A549 (cell line): ENCODE results near the gene SOX4. TPM values are rescaled to one million over a fixed set of nuclear protein-coding genes. Genes with fewer than 3 reads are reported as not detected.
A peak's percentile ranks its signal among the peaks of the same experiment; 100 is the strongest.

Experiments
- ATAC-seq, 2 experiments: fragments of 200-7000 bp in 1 of 2; fragments of >200 bp in 1 of 2; cut with Nextera tagmentation in 1 of 2; cut with Tn5 transposase in 1 of 2; 3 replicates each; pipeline versions ENCODE4 v1.8.0 to v1.9.1; 2018 to 2020; ENCODE audit warnings: mild to moderate bottlenecking in 1 of 2, moderate library complexity in 1 of 2
- CTCF ChIA-PET: fragments of 300-600 bp; sonication (Branson Sonifier 250); formaldehyde crosslinking; extraction: SDS; loops from one replicate; lab custom pipeline; 2021; ENCODE audit warnings: antibody characterized with exemption, inconsistent platforms; lab: Yijun Ruan, JAX
- POLR2A ChIA-PET: fragments of 350-600 bp; formaldehyde crosslinking; extraction: SDS; loops from one replicate; lab custom pipeline; 2021; ENCODE audit warnings: antibody characterized with exemption, inconsistent platforms; lab: Yijun Ruan, JAX
- DNase-seq, 2 experiments: peaks; one replicate each; pipeline versions ENCODE4 v3.0.0 to v3.0.0-alpha.2; 2011 to 2016; ENCODE audit warnings: low read depth in 1 of 2, low spot score in 1 of 2
- FAIRE-seq: peaks from 2 replicates; lab custom pipeline; 2011; peaks lifted over from hg19 to GRCh38; lab: Jason Lieb, UNC
- H3K27ac ChIP-seq, 2 experiments: fragments of >200 bp; sonication (Bioruptor Twin); formaldehyde crosslinking; 3 replicates each; pipeline ENCODE4 v1.5.1; 2016 to 2017
- H3K4me1 ChIP-seq: fragments of >200 bp; sonication (Bioruptor Twin); formaldehyde crosslinking; 3 replicates; pipeline ENCODE4 v1.6.1; 2016
- H3K4me2 ChIP-seq: fragments of >200 bp; sonication (Bioruptor Twin); formaldehyde crosslinking; 3 replicates; pipeline ENCODE4 v1.6.1; 2016
- H3K4me3 ChIP-seq: fragments of >200 bp; sonication (Bioruptor Twin); formaldehyde crosslinking; 3 replicates; pipeline ENCODE4 v1.5.1; 2016
- H3K9me3 ChIP-seq: fragments of >200 bp; sonication (Bioruptor Twin); formaldehyde crosslinking; 3 replicates; pipeline ENCODE4 v1.6.1; 2016
- CBX8 ChIP-seq: fragments of 200-600 bp; sonication (generic); IDR thresholded peaks from 2 replicates; pipeline ENCODE4 v1.6.1; 2016
- CEBPB ChIP-seq, 2 experiments: fragments of >200 bp in 1 of 2; sonication (Bioruptor Twin) in 1 of 2; formaldehyde crosslinking in 1 of 2; IDR thresholded peaks; 2 replicates each; pipeline ENCODE4 v1.6.1; 2012 to 2016
- CHD4 ChIP-seq: fragments of 200-600 bp; sonication (generic); IDR thresholded peaks from 2 replicates; pipeline ENCODE4 v1.6.1; 2016; ENCODE audit warnings: antibody characterized with exemption, mild to moderate bottlenecking, borderline replicate concordance
- E2F6 ChIP-seq: IDR thresholded peaks from 2 replicates; pipeline ENCODE4 v1.6.1; 2012; ENCODE audit warnings: low read depth, borderline replicate concordance
- EHF ChIP-seq: fragments of 250-450 bp; sonication (Bioruptor Pico); IDR thresholded peaks from 2 replicates; pipeline ENCODE4 v1.5.0; 2020; ENCODE audit warnings: mild to moderate bottlenecking
- EHMT2 ChIP-seq: fragments of 200-600 bp; sonication (generic); IDR thresholded peaks from 2 replicates; pipeline ENCODE4 v1.6.1; 2016; ENCODE audit warnings: antibody characterized with exemption, low read depth, mild to moderate bottlenecking, moderate library complexity
- EP300 ChIP-seq, 2 experiments: fragments of >200 bp; sonication (Bioruptor Twin); formaldehyde crosslinking; IDR thresholded peaks; 2 replicates in 1 of 2; 3 replicates in 1 of 2; pipeline ENCODE4 v1.6.1; 2016 to 2017
- ESRRA ChIP-seq: fragments of 150-350 bp; IDR thresholded peaks from 2 replicates; pipeline ENCODE4 v1.6.1; 2014; ENCODE audit warnings: mild to moderate bottlenecking, low read length, borderline replicate concordance
- FOSB ChIP-seq: fragments of 250-450 bp; sonication (Bioruptor Pico); IDR thresholded peaks from 2 replicates; pipeline ENCODE4 v1.5.0; 2020; ENCODE audit warnings: mild to moderate bottlenecking, moderate library complexity
- GATA3 ChIP-seq: IDR thresholded peaks from 2 replicates; pipeline ENCODE4 v1.6.1; 2012; ENCODE audit warnings: borderline replicate concordance
- HDAC2 ChIP-seq: fragments of 200-600 bp; sonication (generic); IDR thresholded peaks from 2 replicates; pipeline ENCODE4 v1.6.1; 2016
- HES2 ChIP-seq: fragments of >200 bp; sonication (Bioruptor Twin); formaldehyde crosslinking; IDR thresholded peaks from 2 replicates; pipeline ENCODE4 v1.6.1; 2016
- HOXB13 ChIP-seq: fragments of 250-450 bp; sonication (Bioruptor Pico); IDR thresholded peaks from 2 replicates; pipeline ENCODE4 v1.5.0; 2020; ENCODE audit warnings: low read depth, mild to moderate bottlenecking, moderate library complexity
- HOXB5 ChIP-seq: fragments of 250-450 bp; sonication (Bioruptor Pico); IDR thresholded peaks from 2 replicates; pipeline ENCODE4 v1.5.0; 2020; ENCODE audit warnings: mild to moderate bottlenecking, moderate library complexity
- JUN ChIP-seq, 2 experiments: fragments of >200 bp; sonication (Bioruptor Twin); formaldehyde crosslinking; IDR thresholded peaks; 2 replicates in 1 of 2; 3 replicates in 1 of 2; pipeline ENCODE4 v1.6.1; 2016 to 2017
- MAFK ChIP-seq: fragments of 450-650 bp; IDR thresholded peaks from 2 replicates; pipeline ENCODE4 v1.6.1; 2014; ENCODE audit not compliant: partially characterized antibody
- MAZ ChIP-seq: fragments of 150-350 bp; IDR thresholded peaks from 2 replicates; pipeline ENCODE4 v1.6.1; 2014; ENCODE audit warnings: antibody characterized with exemption, low read depth, low read length, borderline replicate concordance
- NR3C1 ChIP-seq: fragments of >200 bp; sonication (Bioruptor Twin); formaldehyde crosslinking; IDR thresholded peaks from 3 replicates; pipeline ENCODE4 v1.6.1; 2017
- PHF8 ChIP-seq: fragments of 200-600 bp; sonication (generic); IDR thresholded peaks from 2 replicates; pipeline ENCODE4 v1.6.1; 2016; ENCODE audit warnings: low read depth, mild to moderate bottlenecking, antibody characterized with exemption, moderate library complexity, borderline replicate concordance
- POLR2A ChIP-seq: IDR thresholded peaks from 2 replicates; pipeline ENCODE4 v1.6.1; 2012; ENCODE audit warnings: mild to moderate bottlenecking, low read length
- RAD21 ChIP-seq, 2 experiments: fragments of >200 bp in 1 of 2; sonication (Bioruptor Twin) in 1 of 2; formaldehyde crosslinking in 1 of 2; IDR thresholded peaks in 1 of 2; conservative IDR thresholded peaks in 1 of 2; 2 replicates in 1 of 2; 3 replicates in 1 of 2; pipeline ENCODE4 v1.6.1; 2012 to 2018; ENCODE audit warnings: inconsistent platforms in 1 of 2
- RCOR1 ChIP-seq: fragments of 150-350 bp; IDR thresholded peaks from 2 replicates; pipeline ENCODE4 v1.6.1; 2014; ENCODE audit warnings: antibody characterized with exemption, low read length, low read depth
- RFX5 ChIP-seq: fragments of 450-650 bp; IDR thresholded peaks from 2 replicates; pipeline ENCODE4 v1.7.1; 2014; ENCODE audit warnings: antibody characterized with exemption, mild to moderate bottlenecking, moderate library complexity
- ZNF302 ChIP-seq: fragments of 250-450 bp; sonication (Bioruptor Pico); IDR thresholded peaks from 2 replicates; pipeline ENCODE4 v1.9.0; 2021; ENCODE audit warnings: inconsistent platforms, mild to moderate bottlenecking, moderate library complexity
- WGBS: methylation state at CpG from one replicate; pipeline ENCODE4 v1.1.6; 2017; ENCODE audit errors: missing lambda C conversion rate; 5-methylcytosine and 5-hydroxymethylcytosine counted together
- polyA plus RNA-seq, 4 experiments: library from polyadenylated mRNA; depleted of rRNA in 3 of 4; stranded (reverse); fragments of >200 nt; fragmentation: RNase III in 1 of 4; extraction: RNeasy Plus Mini Kit Qiagen cat#74134 plus additional on column Dnase treatment in 1 of 4; gene quantifications; 2 replicates in 3 of 4; 3 replicates in 1 of 4; pipeline ENCODE4 v1.2.3, GENCODE V29; 2011 to 2017
- TF ChIP-seq, protein P1 (sequence below): fragments of 450-650 bp; IDR thresholded peaks from 2 replicates; pipeline ENCODE4 v1.6.1; 2014; ENCODE audit warnings: antibody characterized with exemption
- TF ChIP-seq, protein P2 (sequence below): IDR thresholded peaks from 2 replicates; pipeline ENCODE4 v1.6.1; 2012
- TF ChIP-seq, protein P3 (sequence below): fragments of 250-450 bp; sonication (Bioruptor Pico); IDR thresholded peaks from 2 replicates; pipeline ENCODE4 v1.5.0; 2020; ENCODE audit warnings: low read depth, mild to moderate bottlenecking, moderate library complexity

SOX4 gene
- polyA plus RNA-seq, 2 of the 4 experiments (the other 2 are of a cell fraction), result 26.0 to 30.8 TPM

DNA sequence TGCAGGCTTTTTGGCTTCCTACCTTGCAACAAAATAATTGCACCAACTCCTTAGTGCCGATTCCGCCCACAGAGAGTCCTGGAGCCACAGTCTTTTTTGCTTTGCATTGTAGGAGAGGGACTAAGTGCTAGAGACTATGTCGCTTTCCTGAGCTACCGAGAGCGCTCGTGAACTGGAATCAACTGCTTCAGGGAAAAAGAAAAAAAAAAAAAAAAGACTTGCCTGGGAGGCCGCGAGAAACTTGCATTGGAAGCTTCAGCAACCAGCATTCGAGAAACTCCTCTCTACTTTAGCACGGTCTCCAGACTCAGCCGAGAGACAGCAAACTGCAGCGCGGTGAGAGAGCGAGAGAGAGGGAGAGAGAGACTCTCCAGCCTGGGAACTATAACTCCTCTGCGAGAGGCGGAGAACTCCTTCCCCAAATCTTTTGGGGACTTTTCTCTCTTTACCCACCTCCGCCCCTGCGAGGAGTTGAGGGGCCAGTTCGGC, 420 bp downstream of the SOX4 start:
- TF ChIP-seq EHMT2, result no peak
- TF ChIP-seq JUN (IDR thresholded peaks at IDR 0.05), result 0 out of 5 replicates have a peak, but pooled peaks of 1 of the 2 experiments have one; percentile 7
- TF ChIP-seq, protein P1, sequence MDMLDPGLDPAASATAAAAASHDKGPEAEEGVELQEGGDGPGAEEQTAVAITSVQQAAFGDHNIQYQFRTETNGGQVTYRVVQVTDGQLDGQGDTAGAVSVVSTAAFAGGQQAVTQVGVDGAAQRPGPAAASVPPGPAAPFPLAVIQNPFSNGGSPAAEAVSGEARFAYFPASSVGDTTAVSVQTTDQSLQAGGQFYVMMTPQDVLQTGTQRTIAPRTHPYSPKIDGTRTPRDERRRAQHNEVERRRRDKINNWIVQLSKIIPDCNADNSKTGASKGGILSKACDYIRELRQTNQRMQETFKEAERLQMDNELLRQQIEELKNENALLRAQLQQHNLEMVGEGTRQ, result no peak
- TF ChIP-seq HOXB5 (CRISPR knock-in tag), result no peak
- TF ChIP-seq GATA3, result 0 out of 2 replicates have a peak, but pooled peaks have one; percentile 1
- no peak for TF ChIP-seq CBX8
- no peak for TF ChIP-seq CEBPB (IDR thresholded peaks at IDR 0.05)
- 0 out of 5 replicates have a peak, but pooled peaks of 1 of the 2 experiments have one; percentile 12 for TF ChIP-seq RAD21 (conservative IDR thresholded peaks at IDR 0.05 in 1 of 2, IDR thresholded peaks at IDR 0.05 in 1 of 2)
- no peak for TF ChIP-seq HES2
- TF ChIP-seq HDAC2, result peak; percentile 27; the same call in 1 of the 2 replicates
- 1% methylated on average over 16 of the region's 19 CpGs for WGBS
- no peak for FAIRE-seq
- no peaks in the 10 kb centered on the region for H3K9me3 ChIP-seq
- ATAC-seq, result peak; percentile 39 to 55
- CTCF ChIA-PET, result interaction anchor here (0.9 kb wide), 1 partner anchor 719 kb away, joined by 7 read pairs; no protein-coding TSS in a partner anchor
- no peak for DNase-seq
- peak overlapping the region; percentile 86 for H3K4me2 ChIP-seq
- peak overlapping the region; percentile 96 to 97 for H3K27ac ChIP-seq
- peaks cover 21% of the 10 kb centered on the region for H3K4me1 ChIP-seq
- peak overlapping the region; percentile 83 for H3K4me3 ChIP-seq
- POLR2A ChIA-PET, result interaction anchor here (0.6 to 4.1 kb wide), 36 partner anchors 8 to 1853 kb away, joined by 3 to 39 read pairs (median 4); no protein-coding TSS in a partner anchor

DNA sequence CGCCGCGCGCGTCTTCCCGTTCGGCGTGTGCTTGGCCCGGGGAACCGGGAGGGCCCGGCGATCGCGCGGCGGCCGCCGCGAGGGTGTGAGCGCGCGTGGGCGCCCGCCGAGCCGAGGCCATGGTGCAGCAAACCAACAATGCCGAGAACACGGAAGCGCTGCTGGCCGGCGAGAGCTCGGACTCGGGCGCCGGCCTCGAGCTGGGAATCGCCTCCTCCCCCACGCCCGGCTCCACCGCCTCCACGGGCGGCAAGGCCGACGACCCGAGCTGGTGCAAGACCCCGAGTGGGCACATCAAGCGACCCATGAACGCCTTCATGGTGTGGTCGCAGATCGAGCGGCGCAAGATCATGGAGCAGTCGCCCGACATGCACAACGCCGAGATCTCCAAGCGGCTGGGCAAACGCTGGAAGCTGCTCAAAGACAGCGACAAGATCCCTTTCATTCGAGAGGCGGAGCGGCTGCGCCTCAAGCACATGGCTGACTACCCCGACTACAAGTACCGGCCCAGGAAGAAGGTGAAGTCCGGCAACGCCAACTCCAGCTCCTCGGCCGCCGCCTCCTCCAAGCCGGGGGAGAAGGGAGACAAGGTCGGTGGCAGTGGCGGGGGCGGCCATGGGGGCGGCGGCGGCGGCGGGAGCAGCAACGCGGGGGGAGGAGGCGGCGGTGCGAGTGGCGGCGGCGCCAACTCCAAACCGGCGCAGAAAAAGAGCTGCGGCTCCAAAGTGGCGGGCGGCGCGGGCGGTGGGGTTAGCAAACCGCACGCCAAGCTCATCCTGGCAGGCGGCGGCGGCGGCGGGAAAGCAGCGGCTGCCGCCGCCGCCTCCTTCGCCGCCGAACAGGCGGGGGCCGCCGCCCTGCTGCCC, 1.1 kb downstream of the SOX4 start:
- H3K9me3 ChIP-seq, result no peaks in the 10 kb centered on the region
- H3K27ac ChIP-seq, result peak overlapping the region; percentile 96 to 97
- peak overlapping the region; percentile 83 for H3K4me3 ChIP-seq
- no peak for FAIRE-seq
- peak; percentile 17 to 58 for DNase-seq
- ATAC-seq, result peak; percentile 20 to 42
- WGBS, result no CpG with 5 or more reads among the region's 112 CpGs
- H3K4me1 ChIP-seq, result peaks cover 24% of the 10 kb centered on the region
- POLR2A ChIA-PET, result interaction anchor here (0.6 to 4.1 kb wide), 18 partner anchors 137 to 1819 kb away, joined by 3 to 39 read pairs (median 6); no protein-coding TSS in a partner anchor
- CTCF ChIA-PET, result no interaction called here
- H3K4me2 ChIP-seq, result peak overlapping the region; percentile 86
- TF ChIP-seq ZNF302 (no peak), EHF (no peak), CHD4 (no peak), POLR2A (peak; percentile 39; the same call in 1 of the 2 replicates), EP300 (IDR thresholded peaks at IDR 0.05) (no peak), ESRRA (no peak), CEBPB (IDR thresholded peaks at IDR 0.05) (no peak), PHF8 (no peak), RFX5 (no peak), FOSB (CRISPR knock-in tag) (no peak), RCOR1 (no peak), JUN (IDR thresholded peaks at IDR 0.05) (peak in 1 of 2 experiments; percentile 0; a peak in 1 of 5 replicates), MAZ (no peak), MAFK (no peak), HOXB13 (CRISPR knock-in tag) (no peak), NR3C1 (no peak), E2F6 (no peak)
- TF ChIP-seq, protein P1, result no peak
- TF ChIP-seq, protein P2, sequence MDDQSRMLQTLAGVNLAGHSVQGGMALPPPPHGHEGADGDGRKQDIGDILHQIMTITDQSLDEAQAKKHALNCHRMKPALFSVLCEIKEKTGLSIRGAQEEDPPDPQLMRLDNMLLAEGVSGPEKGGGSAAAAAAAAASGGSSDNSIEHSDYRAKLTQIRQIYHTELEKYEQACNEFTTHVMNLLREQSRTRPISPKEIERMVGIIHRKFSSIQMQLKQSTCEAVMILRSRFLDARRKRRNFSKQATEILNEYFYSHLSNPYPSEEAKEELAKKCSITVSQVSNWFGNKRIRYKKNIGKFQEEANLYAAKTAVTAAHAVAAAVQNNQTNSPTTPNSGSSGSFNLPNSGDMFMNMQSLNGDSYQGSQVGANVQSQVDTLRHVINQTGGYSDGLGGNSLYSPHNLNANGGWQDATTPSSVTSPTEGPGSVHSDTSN, result no peak
- TF ChIP-seq, protein P3, sequence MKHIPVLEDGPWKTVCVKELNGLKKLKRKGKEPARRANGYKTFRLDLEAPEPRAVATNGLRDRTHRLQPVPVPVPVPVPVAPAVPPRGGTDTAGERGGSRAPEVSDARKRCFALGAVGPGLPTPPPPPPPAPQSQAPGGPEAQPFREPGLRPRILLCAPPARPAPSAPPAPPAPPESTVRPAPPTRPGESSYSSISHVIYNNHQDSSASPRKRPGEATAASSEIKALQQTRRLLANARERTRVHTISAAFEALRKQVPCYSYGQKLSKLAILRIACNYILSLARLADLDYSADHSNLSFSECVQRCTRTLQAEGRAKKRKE (CRISPR knock-in tag), result no peak
